ENCODE measurements around the gene RAB1B. TPM values are rescaled to one million over a fixed set of nuclear protein-coding genes. Genes with fewer than 3 reads are reported as not detected.

RAB1B gene
- total RNA-seq, 4 donors from 2014 or later = 79.0 to 124 (median 115) TPM

GRCh38 chr11:66259225-66259624 lies 9.2 kb upstream of the RAB1B start:
- no peak overlapping the region for H3K27ac ChIP-seq
- no peaks in the 10 kb centered on the region for H3K9me3 ChIP-seq
- peaks cover 33% of the 10 kb centered on the region for H3K36me3 ChIP-seq
- peaks cover 21% of the 10 kb centered on the region for H3K4me1 ChIP-seq
- no peak overlapping the region for H3K4me3 ChIP-seq
- 98% methylated on average over 2 of the region's 2 CpGs for WGBS
- H3K27me3 ChIP-seq = no peaks in the 10 kb centered on the region
- DNase-seq (ENCODE audit: low spot score in 2 of 2) = no peak
- TF ChIP-seq EP300 (IDR thresholded peaks at IDR 0.05) (no peak), POLR2A (IDR thresholded peaks at IDR 0.05) (no peak), POLR2AphosphoS5 (IDR thresholded peaks at IDR 0.05) (no peak), CTCF (IDR thresholded peaks at IDR 0.05) (no peak)

GRCh38 chr11:66259956-66260355 lies 8.5 kb upstream of the RAB1B start:
- TF ChIP-seq EP300 (IDR thresholded peaks at IDR 0.05) = no peak
- no peak for TF ChIP-seq POLR2A (IDR thresholded peaks at IDR 0.05)
- no peak for TF ChIP-seq POLR2AphosphoS5 (IDR thresholded peaks at IDR 0.05)
- TF ChIP-seq CTCF (IDR thresholded peaks at IDR 0.05) = no peak
- H3K36me3 ChIP-seq = peaks cover 39% of the 10 kb centered on the region
- DNase-seq (ENCODE audit: low spot score in 2 of 2) = no peak
- H3K27me3 ChIP-seq = no peaks in the 10 kb centered on the region
- peaks cover 21% of the 10 kb centered on the region for H3K4me1 ChIP-seq
- H3K9me3 ChIP-seq = no peaks in the 10 kb centered on the region
- H3K4me3 ChIP-seq = no peak overlapping the region
- H3K27ac ChIP-seq = no peak overlapping the region
- 89% methylated on average over 4 of the region's 4 CpGs for WGBS

GRCh38 chr11:66261578-66261977 lies 6.9 kb upstream of the RAB1B start:
- H3K27me3 ChIP-seq = no peaks in the 10 kb centered on the region
- peaks cover 27% of the 10 kb centered on the region for H3K4me1 ChIP-seq
- no peaks in the 10 kb centered on the region for H3K9me3 ChIP-seq
- no peak overlapping the region for H3K27ac ChIP-seq
- no peak for DNase-seq (ENCODE audit: low spot score in 2 of 2)
- peaks cover 45% of the 10 kb centered on the region for H3K36me3 ChIP-seq
- TF ChIP-seq CTCF (IDR thresholded peaks at IDR 0.05) (no peak), POLR2A (IDR thresholded peaks at IDR 0.05) (no peak)
- no peak overlapping the region for H3K4me3 ChIP-seq
- 91% methylated on average over 13 of the region's 16 CpGs for WGBS

- no peak for DNase-seq (ENCODE audit: low spot score in 2 of 2)
Observed at GRCh38 chr11:66262191-66262590, 6.2 kb upstream of the RAB1B start.

GRCh38 chr11:66262696-66263095 lies 5.7 kb upstream of the RAB1B start:
- Histone ChIP-seq H3K36me3 (peaks cover 45% of the 10 kb centered on the region), H3K4me1 (peaks cover 28% of the 10 kb centered on the region), H3K27me3 (no peaks in the 10 kb centered on the region), H3K9me3 (no peaks in the 10 kb centered on the region), H3K27ac (no peak overlapping the region), H3K4me3 (no peak overlapping the region)
- no CpG with 5 or more reads among the region's 12 CpGs for WGBS
- TF ChIP-seq POLR2AphosphoS5 (IDR thresholded peaks at IDR 0.05) (no peak), CTCF (IDR thresholded peaks at IDR 0.05) (no peak), EP300 (IDR thresholded peaks at IDR 0.05) (no peak), POLR2A (IDR thresholded peaks at IDR 0.05) (no peak)
- DNase-seq (ENCODE audit: low spot score in 2 of 2) = no peak

More at GRCh38 chr11:66262191-66262590, 6.2 kb upstream of the RAB1B start:
- WGBS = 96% methylated on average over 3 of the region's 5 CpGs
- Histone ChIP-seq H3K36me3 (peaks cover 45% of the 10 kb centered on the region), H3K4me1 (peaks cover 28% of the 10 kb centered on the region), H3K27ac (no peak overlapping the region), H3K4me3 (no peak overlapping the region), H3K27me3 (no peaks in the 10 kb centered on the region), H3K9me3 (no peaks in the 10 kb centered on the region)
- TF ChIP-seq CTCF (IDR thresholded peaks at IDR 0.05) (no peak), EP300 (IDR thresholded peaks at IDR 0.05) (no peak), POLR2A (IDR thresholded peaks at IDR 0.05) (no peak), POLR2AphosphoS5 (IDR thresholded peaks at IDR 0.05) (no peak)
